H1 (cell line): ENCODE results near the gene ZNF654.
A peak's percentile ranks its signal among the peaks of the same experiment; 100 is the strongest.

Experiments
- EP300 ChIP-seq, 2 experiments: IDR thresholded peaks; 1 replicate in 1 of 2; 2 replicates in 1 of 2; pipeline ENCODE4 v1.6.1; 2011 to 2012; ENCODE audit warnings: low read depth in 2 of 2, low read length in 2 of 2, mild to moderate bottlenecking in 2 of 2, borderline replicate concordance in 1 of 2, inconsistent platforms in 1 of 2, moderate library complexity in 1 of 2
- EZH2 ChIP-seq: fragments of 200-600 bp; sonication (generic); IDR thresholded peaks from 2 replicates; pipeline ENCODE4 v1.7.1; 2012; ENCODE audit warnings: low read depth, mild to moderate bottlenecking, moderate library complexity, low read length, inconsistent platforms; ENCODE audit not compliant: severe bottlenecking
- GABPA ChIP-seq: IDR thresholded peaks from 2 replicates; pipeline ENCODE4 v1.6.1; 2011; ENCODE audit warnings: mild to moderate bottlenecking, low read length, moderate library complexity, borderline replicate concordance; ENCODE audit not compliant: insufficient read depth
- POLR2AphosphoS5 ChIP-seq: IDR thresholded peaks from 2 replicates; pipeline ENCODE4 v1.6.1; 2011; ENCODE audit warnings: low read depth, low read length
- YY1 ChIP-seq: IDR thresholded peaks from 2 replicates; pipeline ENCODE4 v1.6.1; 2011; ENCODE audit warnings: low read depth, mild to moderate bottlenecking, low read length
- TF ChIP-seq, protein P1 (sequence below), 3 experiments: IDR thresholded peaks; 1 replicate in 2 of 3; 2 replicates in 1 of 3; pipeline versions ENCODE4 v1.5.1 to v1.6.1; 2011; ENCODE audit warnings: low read length in 3 of 3, mild to moderate bottlenecking in 3 of 3, inconsistent platforms in 2 of 3, low read depth in 1 of 3, moderate library complexity in 1 of 3; ENCODE audit not compliant: insufficient read depth in 1 of 3; ENCODE audit errors: control extremely low read depth in 1 of 3
- TF ChIP-seq, protein P2 (sequence below): IDR thresholded peaks from 2 replicates; pipeline ENCODE4 v1.6.1; 2012; ENCODE audit warnings: inconsistent platforms

DNA sequence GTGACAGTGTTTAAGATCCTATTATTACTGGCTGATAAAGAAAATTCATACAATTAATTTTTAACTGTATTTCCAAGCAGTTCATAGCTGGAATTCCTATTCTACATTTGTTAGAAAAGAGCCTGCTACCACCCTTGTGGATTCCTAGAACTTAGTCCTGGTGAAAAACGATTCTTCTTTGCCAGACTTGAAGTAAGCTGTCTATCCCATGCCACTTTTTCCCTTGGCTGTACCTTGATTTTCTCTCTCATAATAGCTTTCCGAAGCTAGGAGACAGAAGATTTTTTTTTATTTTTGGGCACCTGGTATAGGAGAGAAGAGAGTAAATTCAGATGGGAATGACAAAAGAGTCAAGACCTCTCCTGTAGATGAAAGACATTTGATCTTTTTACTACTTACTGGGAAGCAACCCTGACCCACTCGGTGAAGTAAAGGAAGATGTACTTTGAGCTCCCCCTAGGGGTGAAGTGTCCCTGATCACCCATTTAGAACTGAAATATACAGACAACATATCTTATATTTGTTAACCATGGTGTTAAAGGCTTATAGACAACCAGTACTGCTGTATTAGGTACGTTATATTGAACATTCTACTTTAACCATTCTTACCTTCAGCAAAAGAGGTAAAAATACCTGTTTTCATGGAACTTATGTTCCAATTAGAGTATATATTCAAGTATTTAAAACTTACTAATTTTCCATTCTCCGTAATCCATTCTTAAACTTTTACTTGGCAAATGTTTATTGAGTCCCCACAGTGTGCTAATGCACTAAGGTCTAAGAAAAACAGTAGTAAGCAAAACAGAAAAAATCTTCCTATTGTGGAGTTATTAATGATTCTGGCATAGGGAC, 54.5 kb downstream of the ZNF654 start:
- TF ChIP-seq POLR2AphosphoS5 (no peak), EP300 (IDR thresholded peaks at IDR 0.05; ENCODE audit: borderline replicate concordance in 1 of 2, low read depth in 2 of 2, low read length in 2 of 2) (no peak), EZH2 (no peak), YY1 (no peak), GABPA (no peak)
- TF ChIP-seq, protein P1, sequence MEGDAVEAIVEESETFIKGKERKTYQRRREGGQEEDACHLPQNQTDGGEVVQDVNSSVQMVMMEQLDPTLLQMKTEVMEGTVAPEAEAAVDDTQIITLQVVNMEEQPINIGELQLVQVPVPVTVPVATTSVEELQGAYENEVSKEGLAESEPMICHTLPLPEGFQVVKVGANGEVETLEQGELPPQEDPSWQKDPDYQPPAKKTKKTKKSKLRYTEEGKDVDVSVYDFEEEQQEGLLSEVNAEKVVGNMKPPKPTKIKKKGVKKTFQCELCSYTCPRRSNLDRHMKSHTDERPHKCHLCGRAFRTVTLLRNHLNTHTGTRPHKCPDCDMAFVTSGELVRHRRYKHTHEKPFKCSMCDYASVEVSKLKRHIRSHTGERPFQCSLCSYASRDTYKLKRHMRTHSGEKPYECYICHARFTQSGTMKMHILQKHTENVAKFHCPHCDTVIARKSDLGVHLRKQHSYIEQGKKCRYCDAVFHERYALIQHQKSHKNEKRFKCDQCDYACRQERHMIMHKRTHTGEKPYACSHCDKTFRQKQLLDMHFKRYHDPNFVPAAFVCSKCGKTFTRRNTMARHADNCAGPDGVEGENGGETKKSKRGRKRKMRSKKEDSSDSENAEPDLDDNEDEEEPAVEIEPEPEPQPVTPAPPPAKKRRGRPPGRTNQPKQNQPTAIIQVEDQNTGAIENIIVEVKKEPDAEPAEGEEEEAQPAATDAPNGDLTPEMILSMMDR (IDR thresholded peaks at IDR 0.05; ENCODE audit: control extremely low read depth in 1 of 3, insufficient read depth in 1 of 3, low read depth in 1 of 3, low read length in 3 of 3): peak in 2 of 3 experiments; percentile 48 to 66; a peak in 2 of 4 replicates
- TF ChIP-seq, protein P2, sequence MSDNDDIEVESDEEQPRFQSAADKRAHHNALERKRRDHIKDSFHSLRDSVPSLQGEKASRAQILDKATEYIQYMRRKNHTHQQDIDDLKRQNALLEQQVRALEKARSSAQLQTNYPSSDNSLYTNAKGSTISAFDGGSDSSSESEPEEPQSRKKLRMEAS: no peak
